Occipital lobe (tissue), 2 donors: ENCODE measurements around the gene TMIGD3. TPM values are rescaled to one million over a fixed set of nuclear protein-coding genes. Genes with fewer than 3 reads are reported as not detected.
"Not testable (repeated sequence)": the region's sequence is repeated elsewhere in the genome, so short reads cannot be mapped to it uniquely, and the experiment has no call there.

ENCODE experiments used
- DNase-seq: peaks from one replicate; lab custom pipeline; 2025; lab: John Stamatoyannopoulos, UW
- total RNA-seq: library from RNA; depleted of rRNA; stranded (reverse); fragments of >200 nt; gene quantifications from one replicate; pipeline ENCODE4 v1.2.3, GENCODE V29; 2014

TMIGD3 gene
- total RNA-seq = 2.0 TPM

GRCh38 chr1:111503585-111504060, at the start of gene TMIGD3, which contains the start of gene ADORA3:
TSS of gene TMIGD3 (minus strand) at chr1:111503633. CDS start at chr1:111503354, 279 bp downstream.
TSS of gene ADORA3 (minus strand) at chr1:111503633. CDS start at chr1:111503354, 279 bp downstream.
- no peak for DNase-seq

- no peak for DNase-seq
Observed at GRCh38 chr1:111553196-111553595, 49.8 kb upstream of the TMIGD3 start.

- no peak for DNase-seq
Observed at GRCh38 chr1:111552587-111552986, 49.2 kb upstream of the TMIGD3 start.

GRCh38 chr1:111551623-111552411, 48.4 kb upstream of the TMIGD3 start:
- no peak for DNase-seq

- not testable (repeated sequence) for DNase-seq
Observed at GRCh38 chr1:111547786-111548185, 44.4 kb upstream of the TMIGD3 start.

GRCh38 chr1:111542187-111542586, 38.8 kb upstream of the TMIGD3 start:
- no peak for DNase-seq

GRCh38 chr1:111541721-111542120, 38.3 kb upstream of the TMIGD3 start:
- no peak for DNase-seq

GRCh38 chr1:111540928-111541327, 37.5 kb upstream of the TMIGD3 start:
- DNase-seq = no peak

- no peak for DNase-seq
Observed at GRCh38 chr1:111538343-111539025, 35.1 kb upstream of the TMIGD3 start.

GRCh38 chr1:111535256-111536191, 32.1 kb upstream of the TMIGD3 start:
- DNase-seq = no peak

- no peak for DNase-seq
Observed at GRCh38 chr1:111520053-111520452, 16.6 kb upstream of the TMIGD3 start.

- DNase-seq = no peak
Observed at GRCh38 chr1:111517469-111518225, 14.2 kb upstream of the TMIGD3 start.

- DNase-seq = no peak
Observed at GRCh38 chr1:111516005-111516535, 12.6 kb upstream of the TMIGD3 start.

GRCh38 chr1:111515291-111516004, 12.0 kb upstream of the TMIGD3 start:
- no peak for DNase-seq

GRCh38 chr1:111513410-111514020, 10.1 kb upstream of the TMIGD3 start:
- peak; percentile 59 for DNase-seq

GRCh38 chr1:111512931-111513330, 9.5 kb upstream of the TMIGD3 start:
- DNase-seq = no peak

- no peak for DNase-seq
Observed at GRCh38 chr1:111512132-111512889, 8.9 kb upstream of the TMIGD3 start.

GRCh38 chr1:111511370-111511769, 7.9 kb upstream of the TMIGD3 start:
- DNase-seq = no peak

GRCh38 chr1:111509997-111510375, 6.6 kb upstream of the TMIGD3 start:
- DNase-seq = no peak
